ENCODE measurements around the gene SLC39A9.
"Not testable (repeated sequence)": the region's sequence is repeated elsewhere in the genome, so short reads cannot be mapped to it uniquely, and the experiment has no call there.

Gene SLC39A9

DNA sequence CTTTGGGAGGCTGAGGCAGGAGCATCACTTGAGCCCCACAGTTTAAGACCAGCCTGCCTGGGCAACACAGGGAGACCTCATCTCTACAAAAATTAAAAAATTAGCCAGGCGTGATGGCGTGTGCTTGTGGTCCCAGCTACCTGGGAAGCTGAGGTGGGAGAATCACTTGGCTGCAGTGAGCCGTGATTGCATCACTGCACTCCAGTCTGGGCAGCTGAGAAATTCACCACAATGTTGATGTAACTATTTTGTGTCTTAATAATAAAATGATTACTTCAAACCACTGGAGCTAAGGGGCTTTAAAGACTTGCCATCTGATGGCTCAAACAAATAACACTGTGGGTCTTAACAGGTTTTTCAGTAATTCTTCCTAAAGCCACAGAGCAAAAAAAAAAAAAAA is 11.2 kb upstream of the SLC39A9 start:
- no peak for DNase-seq (ENCODE audit: insufficient read length, low spot score)
- TF ChIP-seq POLR2A (IDR thresholded peaks at IDR 0.05; ENCODE audit: low read depth, low read length), result no peak
- FAIRE-seq, result no peak

GRCh38 chr14:69391400-69391799 is 7.1 kb upstream of the SLC39A9 start:
- not testable (repeated sequence) for FAIRE-seq; DNase-seq (ENCODE audit: insufficient read length, low spot score)

- DNase-seq (ENCODE audit: insufficient read length, low spot score) (no peak), FAIRE-seq (no peak)
- no peak for TF ChIP-seq POLR2A (IDR thresholded peaks at IDR 0.05; ENCODE audit: low read depth, low read length)
These were observed 6.0 kb upstream of the SLC39A9 start for GRCh38 chr14:69392481-69392880.

DNA sequence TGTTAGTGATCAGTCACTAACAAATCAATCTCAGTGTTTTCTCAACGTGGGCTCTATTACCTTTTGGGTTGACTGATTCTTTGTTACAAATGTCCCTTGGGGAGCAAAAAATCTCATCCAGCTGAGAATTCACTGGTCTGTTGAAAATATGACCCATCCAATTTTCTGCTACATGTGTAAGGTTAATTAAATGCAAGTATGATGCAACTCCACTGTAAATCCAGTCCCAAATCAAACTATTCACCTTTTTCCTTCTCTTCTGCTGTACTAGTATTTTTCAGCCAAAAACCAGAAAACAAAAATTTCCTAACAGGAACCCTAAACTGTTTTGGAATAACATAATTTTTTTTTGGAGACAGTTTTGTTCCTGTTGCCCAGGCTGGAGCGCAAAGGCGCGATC is 2.6 kb upstream of the SLC39A9 start:
- DNase-seq (ENCODE audit: insufficient read length, low spot score), result no peak

GRCh38 chr14:69398818-69399210 is 322 bp downstream of the SLC39A9 start:
- DNase-seq (ENCODE audit: insufficient read length, low spot score) (no peak), FAIRE-seq (no peak)
- no peak for TF ChIP-seq POLR2A (IDR thresholded peaks at IDR 0.05; ENCODE audit: low read depth, low read length)

More for the DNA sequence above, 2.6 kb upstream of the SLC39A9 start:
- no peak for TF ChIP-seq POLR2A (IDR thresholded peaks at IDR 0.05; ENCODE audit: low read depth, low read length)
- no peak for FAIRE-seq

GRCh38 chr14:69399750-69400149 is 1.3 kb downstream of the SLC39A9 start:
- FAIRE-seq, result no peak
- no peak for DNase-seq (ENCODE audit: insufficient read length, low spot score)
- no peak for TF ChIP-seq POLR2A (IDR thresholded peaks at IDR 0.05; ENCODE audit: low read depth, low read length)

- TF ChIP-seq POLR2A (IDR thresholded peaks at IDR 0.05; ENCODE audit: low read depth, low read length), result no peak
- DNase-seq (ENCODE audit: insufficient read length, low spot score) (no peak), FAIRE-seq (no peak)
These were observed 1.7 kb downstream of the SLC39A9 start for GRCh38 chr14:69400154-69400553.

- FAIRE-seq (no peak), DNase-seq (ENCODE audit: insufficient read length, low spot score) (no peak)
- TF ChIP-seq POLR2A (IDR thresholded peaks at IDR 0.05; ENCODE audit: low read depth, low read length), result no peak
These were observed 3.3 kb downstream of the SLC39A9 start for GRCh38 chr14:69401841-69402240.

- no peak for FAIRE-seq
- no peak for DNase-seq (ENCODE audit: insufficient read length, low spot score)
These were observed 6.0 kb downstream of the SLC39A9 start for GRCh38 chr14:69404478-69404877.

DNA sequence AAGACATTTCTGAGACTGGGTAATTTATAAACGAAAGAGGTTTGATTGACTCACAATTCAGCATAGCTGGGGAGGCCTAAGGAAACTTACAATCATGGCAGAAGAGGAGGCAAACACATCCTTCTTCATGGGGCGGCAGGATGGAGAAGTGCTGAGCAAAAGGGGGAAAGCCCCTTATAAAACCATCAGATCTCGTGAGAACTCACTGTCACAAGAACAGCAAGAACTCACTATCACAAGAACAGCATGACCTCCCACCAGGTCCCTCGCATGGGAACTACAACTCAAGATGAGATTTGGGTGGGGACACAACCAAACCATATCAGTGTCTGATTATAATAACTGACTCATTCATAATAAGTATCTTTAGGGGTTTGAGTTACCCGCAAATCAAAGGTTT is 6.4 kb downstream of the SLC39A9 start:
- DNase-seq (ENCODE audit: insufficient read length, low spot score) (no peak), FAIRE-seq (no peak)
- no peak for TF ChIP-seq POLR2A (IDR thresholded peaks at IDR 0.05; ENCODE audit: low read depth, low read length)

More at GRCh38 chr14:69404478-69404877, 6.0 kb downstream of the SLC39A9 start:
- no peak for TF ChIP-seq POLR2A (IDR thresholded peaks at IDR 0.05; ENCODE audit: low read depth, low read length)

GRCh38 chr14:69405762-69406161 is 7.3 kb downstream of the SLC39A9 start:
- DNase-seq (ENCODE audit: insufficient read length, low spot score) (no peak), FAIRE-seq (no peak)
- no peak for TF ChIP-seq POLR2A (IDR thresholded peaks at IDR 0.05; ENCODE audit: low read depth, low read length)

DNA sequence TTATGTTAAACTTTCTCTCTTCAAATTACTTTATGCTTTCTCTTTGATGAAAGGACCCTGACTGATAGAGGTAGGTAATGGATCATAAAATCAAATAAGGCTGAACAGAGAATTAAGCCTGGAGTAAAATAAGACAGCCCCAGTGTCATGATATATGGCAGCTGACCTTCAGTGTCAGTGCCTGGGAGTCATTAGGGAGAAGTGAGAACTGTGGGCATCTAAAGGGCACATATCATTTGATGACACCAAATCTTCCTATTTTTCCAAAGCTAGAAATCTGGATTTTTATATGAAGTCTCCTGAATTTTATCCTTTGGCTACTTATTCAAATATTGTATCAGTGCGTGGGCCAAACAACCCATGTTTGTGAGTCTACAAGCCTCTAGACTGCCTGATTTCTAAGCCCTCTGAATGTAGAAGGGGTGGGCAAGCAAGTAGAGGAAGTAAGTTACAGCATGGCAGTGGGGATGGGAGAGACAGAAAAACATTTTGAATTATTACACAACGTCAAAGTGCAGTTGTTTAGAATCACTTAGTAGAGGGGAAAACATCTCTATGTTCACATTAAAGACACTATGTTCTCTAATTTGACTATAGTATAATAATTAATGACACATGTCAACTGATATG is 10.0 kb downstream of the SLC39A9 start:
- TF ChIP-seq POLR2A (IDR thresholded peaks at IDR 0.05; ENCODE audit: low read depth, low read length), result no peak
- FAIRE-seq (no peak), DNase-seq (ENCODE audit: insufficient read length, low spot score) (no peak)

- no peak for TF ChIP-seq POLR2A (IDR thresholded peaks at IDR 0.05; ENCODE audit: low read depth, low read length)
- DNase-seq (ENCODE audit: insufficient read length, low spot score) (no peak), FAIRE-seq (no peak)
These were observed 15.0 kb downstream of the SLC39A9 start for GRCh38 chr14:69413483-69413882.

DNA sequence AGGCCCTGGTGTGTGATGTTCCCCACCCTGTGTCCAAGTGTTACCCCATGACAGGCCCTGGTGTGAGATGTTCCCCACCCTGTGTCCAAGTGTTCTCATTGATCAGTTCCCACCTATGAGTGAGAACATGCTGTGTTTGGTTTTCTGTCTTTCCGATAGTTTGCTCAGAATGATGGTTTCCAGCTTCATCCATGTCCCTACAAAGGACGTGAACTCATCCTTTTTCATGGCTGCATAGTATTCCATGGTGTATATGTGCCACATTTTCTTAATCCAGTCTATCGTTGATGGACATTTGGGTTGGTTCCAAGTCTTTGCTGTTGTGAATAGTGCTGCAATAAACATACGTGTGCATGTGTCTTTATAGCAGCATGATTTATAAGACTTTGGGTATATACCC is 17.6 kb downstream of the SLC39A9 start:
- not testable (repeated sequence) for DNase-seq (ENCODE audit: insufficient read length, low spot score); FAIRE-seq

DNA sequence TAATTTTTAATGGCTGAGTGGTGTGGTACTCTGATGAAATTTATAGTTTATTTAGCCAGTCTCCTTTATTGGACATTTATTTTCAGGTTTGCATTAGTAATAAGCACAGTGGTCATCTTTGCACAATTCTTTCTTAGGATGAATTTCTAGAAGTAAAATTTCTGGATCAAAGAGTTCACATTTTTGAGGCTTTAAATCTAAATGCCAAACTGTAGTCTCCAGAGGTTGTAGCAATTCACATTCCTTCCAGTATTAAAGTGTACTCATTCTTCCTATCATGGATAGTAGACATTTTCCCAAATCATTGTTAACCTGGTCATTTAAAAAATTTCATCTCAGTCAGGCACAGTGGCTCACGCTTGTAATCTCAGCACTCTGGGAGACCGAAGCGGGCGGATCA is 24.8 kb downstream of the SLC39A9 start:
- FAIRE-seq, result no peak
- DNase-seq (ENCODE audit: insufficient read length, low spot score), result no peak
- TF ChIP-seq POLR2A (IDR thresholded peaks at IDR 0.05; ENCODE audit: low read depth, low read length), result no peak
